ENCODE measurements around the gene AKNA. TPM values are rescaled to one million over a fixed set of nuclear protein-coding genes. Genes with fewer than 3 reads are reported as not detected.

The AKNA gene
- total RNA-seq, 1 experiment from 2014 or later = 10.1 TPM

GRCh38 chr9:114303977-114304376 lies 83.8 kb downstream of the AKNA start:
- CTCF ChIA-PET = no interaction called here
- ATAC-seq = no peak
- no peak for TF ChIP-seq CTCF (IDR thresholded peaks at IDR 0.05)
- TF ChIP-seq REST (IDR thresholded peaks at IDR 0.05; ENCODE audit: insufficient read depth in 1 of 2, low read depth in 2 of 2, low read length in 1 of 2) = no peak
- TF ChIP-seq SIN3A (IDR thresholded peaks at IDR 0.05; ENCODE audit: borderline replicate concordance, insufficient read depth, low read depth, low read length) = no peak
- no peak for TF ChIP-seq POLR2AphosphoS5 (IDR thresholded peaks at IDR 0.05; ENCODE audit: low read depth, low read length)
- TF ChIP-seq TCF7L2 (IDR thresholded peaks at IDR 0.05; ENCODE audit: low read depth, low read length) = no peak
- BruUV-seq (replicated peaks) = no TSS peak
- H3K27ac ChIP-seq (ENCODE audit: low read length) = no peak overlapping the region
- H3K36me3 ChIP-seq (ENCODE audit: control insufficient read depth, insufficient read depth, low read length) = no peaks in the 10 kb centered on the region
- DNase-seq (ENCODE audit: low read depth, low spot score) = no peak
- H3K27me3 ChIP-seq (ENCODE audit: control insufficient read depth, insufficient read depth, low read length) = no peaks in the 10 kb centered on the region
- no peaks in the 10 kb centered on the region for H3K4me1 ChIP-seq (ENCODE audit: control insufficient read depth, insufficient read depth, low read length)
- POLR2A ChIA-PET = no interaction called here
- in situ Hi-C loops (cut with HindIII; ENCODE audit: low pct_unique_long_range_greater_than_20kb, low sequenced_read_pairs) (no loop called here), intact Hi-C loops (cut with micrococcal nuclease; ENCODE audit: unreplicated experiment) (loop anchor here (5.0 kb wide), 1 partner anchor 222 kb away; no protein-coding TSS in a partner anchor)
- H3K9me3 ChIP-seq (ENCODE audit: control insufficient read depth, insufficient read depth, low read depth, low read length) = no peaks in the 10 kb centered on the region
- H3K4me3 ChIP-seq (ENCODE audit: low read depth in 2 of 2, low read length in 2 of 2) = no peak overlapping the region

- intact Hi-C loops (cut with micrococcal nuclease; ENCODE audit: unreplicated experiment) (loop anchor here (5.0 kb wide), 1 partner anchor 221 kb away; no protein-coding TSS in a partner anchor), in situ Hi-C loops (cut with HindIII; ENCODE audit: low pct_unique_long_range_greater_than_20kb, low sequenced_read_pairs) (no loop called here)
Measured at GRCh38 chr9:114303571-114303970, 84.2 kb downstream of the AKNA start.

More at GRCh38 chr9:114303571-114303970, 84.2 kb downstream of the AKNA start:
- no peak overlapping the region for H3K4me3 ChIP-seq (ENCODE audit: low read depth in 2 of 2, low read length in 2 of 2)
- DNase-seq (ENCODE audit: low read depth, low spot score) (no peak), ATAC-seq (no peak)
- no peaks in the 10 kb centered on the region for H3K27me3 ChIP-seq (ENCODE audit: control insufficient read depth, insufficient read depth, low read length)
- no TSS peak for BruUV-seq (replicated peaks)
- H3K27ac ChIP-seq (ENCODE audit: low read length) = no peak overlapping the region
- ChIA-PET CTCF (no interaction called here), POLR2A (interaction anchor here (0.7 kb wide), 1 partner anchor 149 kb away, joined by 8 read pairs; no protein-coding TSS in a partner anchor)
- H3K9me3 ChIP-seq (ENCODE audit: control insufficient read depth, insufficient read depth, low read depth, low read length) = no peaks in the 10 kb centered on the region
- H3K4me1 ChIP-seq (ENCODE audit: control insufficient read depth, insufficient read depth, low read length) = no peaks in the 10 kb centered on the region
- no peaks in the 10 kb centered on the region for H3K36me3 ChIP-seq (ENCODE audit: control insufficient read depth, insufficient read depth, low read length)
- no peak for TF ChIP-seq POLR2AphosphoS5 (IDR thresholded peaks at IDR 0.05; ENCODE audit: low read depth, low read length)
- TF ChIP-seq REST (IDR thresholded peaks at IDR 0.05; ENCODE audit: insufficient read depth in 1 of 2, low read depth in 2 of 2, low read length in 1 of 2) = no peak
- no peak for TF ChIP-seq CTCF (IDR thresholded peaks at IDR 0.05)
- no peak for TF ChIP-seq TCF7L2 (IDR thresholded peaks at IDR 0.05; ENCODE audit: low read depth, low read length)
- TF ChIP-seq SIN3A (IDR thresholded peaks at IDR 0.05; ENCODE audit: borderline replicate concordance, insufficient read depth, low read depth, low read length) = no peak
